H9 (cell line): Measurements from ENCODE around the gene PTPRJ. TPM values are rescaled to one million over a fixed set of nuclear protein-coding genes. Genes with fewer than 3 reads are reported as not detected.

Experiments used
- DNase-seq: peaks from one replicate; pipeline ENCODE4 v3.0.0-alpha.2; 2017
- H2AFZ ChIP-seq: one replicate; pipeline ENCODE4 v1.6.1; 2013; ENCODE audit warnings: mild to moderate bottlenecking, low read length, control low read depth, moderate library complexity
- H2AK5ac ChIP-seq: 2 replicates; pipeline ENCODE4 v1.6.1; 2013; ENCODE audit warnings: low read length, control low read depth, mixed read lengths; ENCODE audit not compliant: insufficient read length
- H2BK120ac ChIP-seq: one replicate; pipeline ENCODE4 v1.6.1; 2013; ENCODE audit warnings: low read depth, mild to moderate bottlenecking, low read length, control low read depth, inconsistent platforms; ENCODE audit not compliant: poor library complexity, severe bottlenecking
- H2BK12ac ChIP-seq: 2 replicates; pipeline ENCODE4 v1.6.1; 2013; ENCODE audit warnings: low read length, control low read depth, mixed read lengths, low read depth; ENCODE audit not compliant: insufficient read length
- H2BK15ac ChIP-seq: 2 replicates; pipeline ENCODE4 v1.6.1; 2013; ENCODE audit warnings: low read depth, low read length, control low read depth
- H2BK20ac ChIP-seq: one replicate; pipeline ENCODE4 v1.6.1; 2013; ENCODE audit warnings: low read depth, mild to moderate bottlenecking, low read length, control low read depth, inconsistent platforms; ENCODE audit not compliant: poor library complexity, severe bottlenecking
- H2BK5ac ChIP-seq: 2 replicates; pipeline ENCODE4 v1.6.1; 2013; ENCODE audit warnings: low read length, control low read depth, mixed read lengths; ENCODE audit not compliant: insufficient read length
- H3K14ac ChIP-seq: 2 replicates; pipeline ENCODE4 v1.6.1; 2013; ENCODE audit warnings: low read length, control low read depth; ENCODE audit not compliant: insufficient read depth
- H3K18ac ChIP-seq: 2 replicates; pipeline ENCODE4 v1.6.1; 2013; ENCODE audit warnings: low read depth, mild to moderate bottlenecking, mixed read lengths, low read length, control low read depth; ENCODE audit not compliant: insufficient read length
- H3K23ac ChIP-seq: 2 replicates; pipeline ENCODE4 v1.6.1; 2013; ENCODE audit warnings: low read length, control low read depth, mixed read lengths, low read depth; ENCODE audit not compliant: insufficient read length
- H3K23me2 ChIP-seq: 2 replicates; pipeline ENCODE4 v1.6.1; 2013; ENCODE audit warnings: low read depth, mild to moderate bottlenecking, mixed read lengths, low read length, control low read depth; ENCODE audit not compliant: insufficient read length, poor library complexity, severe bottlenecking
- H3K27ac ChIP-seq: 2 replicates; pipeline ENCODE4 v1.5.1; 2013; ENCODE audit warnings: low read length, control low read depth, mixed read lengths, low read depth; ENCODE audit not compliant: insufficient read length
- H3K27me3 ChIP-seq: 2 replicates; pipeline ENCODE4 v1.6.1; 2013; ENCODE audit warnings: low read length, control low read depth, inconsistent platforms; ENCODE audit not compliant: insufficient read depth
- H3K4ac ChIP-seq: 2 replicates; pipeline ENCODE4 v1.6.1; 2013; ENCODE audit warnings: low read depth, mild to moderate bottlenecking, control low read depth, inconsistent platforms, low read length, moderate library complexity
- H3K4me1 ChIP-seq: 2 replicates; pipeline ENCODE4 v1.6.1; 2013; ENCODE audit warnings: low read length, control low read depth, inconsistent platforms; ENCODE audit not compliant: insufficient read depth
- H3K4me2 ChIP-seq: 2 replicates; pipeline ENCODE4 v1.6.1; 2013; ENCODE audit warnings: low read length, control low read depth, mixed read lengths; ENCODE audit not compliant: insufficient read length, insufficient read depth
- H3K56ac ChIP-seq: 2 replicates; pipeline ENCODE4 v1.6.1; 2013; ENCODE audit warnings: low read depth, mild to moderate bottlenecking, mixed read lengths, low read length, control low read depth; ENCODE audit not compliant: insufficient read length
- H3K79me1 ChIP-seq: 2 replicates; pipeline ENCODE4 v1.6.1; 2013; ENCODE audit warnings: low read depth, mild to moderate bottlenecking, moderate library complexity, low read length, control low read depth, inconsistent platforms; ENCODE audit not compliant: insufficient read depth, poor library complexity, severe bottlenecking
- H3K79me2 ChIP-seq: 2 replicates; pipeline ENCODE4 v1.6.1; 2013; ENCODE audit warnings: low read length, control low read depth, inconsistent platforms; ENCODE audit not compliant: insufficient read depth
- H3K9ac ChIP-seq: 2 replicates; pipeline ENCODE4 v1.6.1; 2013; ENCODE audit warnings: low read length, control low read depth, mixed read lengths; ENCODE audit not compliant: insufficient read length; ENCODE audit errors: extremely low read depth
- H3K9me3 ChIP-seq: one replicate; pipeline ENCODE4 v1.6.1; 2013; ENCODE audit warnings: low read depth, low read length, inconsistent platforms; ENCODE audit not compliant: control insufficient read depth
- H3T11ph ChIP-seq: one replicate; pipeline ENCODE4 v1.6.1; 2013; ENCODE audit warnings: mild to moderate bottlenecking, low read length, control low read depth, inconsistent platforms
- H4K20me1 ChIP-seq: one replicate; pipeline ENCODE4 v1.6.1; 2013; ENCODE audit not compliant: control insufficient read depth, insufficient read length, insufficient read depth
- H4K5ac ChIP-seq: 2 replicates; pipeline ENCODE4 v1.6.1; 2013; ENCODE audit warnings: low read depth, mild to moderate bottlenecking, mixed read lengths, low read length, control low read depth; ENCODE audit not compliant: insufficient read length
- H4K8ac ChIP-seq: replicated peaks from 2 replicates; pipeline ENCODE4 v1.6.1; 2013; ENCODE audit warnings: low read length, control low read depth, mixed read lengths, low read depth; ENCODE audit not compliant: insufficient read length
- H4K91ac ChIP-seq: 2 replicates; pipeline ENCODE4 v1.6.1; 2013; ENCODE audit warnings: low read depth, mild to moderate bottlenecking, moderate library complexity, mixed read lengths, low read length, control low read depth; ENCODE audit not compliant: insufficient read length
- H3K27ac Mint-ChIP-seq, 3 experiments: 2 replicates in 2 of 3; 3 replicates in 1 of 3; pipeline ENCODE4 v1.8.0; 2020 to 2021; ENCODE audit warnings: mixed read lengths in 3 of 3, mild to moderate bottlenecking in 1 of 3, moderate library complexity in 1 of 3
- H3K27me3 Mint-ChIP-seq: 2 replicates; pipeline ENCODE4 v1.8.0; 2021; ENCODE audit warnings: low read depth, mild to moderate bottlenecking, moderate library complexity, mixed read lengths
- H3K36me3 Mint-ChIP-seq, 3 experiments: 2 replicates in 2 of 3; 3 replicates in 1 of 3; pipeline ENCODE4 v1.8.0; 2020 to 2021; ENCODE audit warnings: low read depth in 3 of 3, mixed read lengths in 3 of 3; ENCODE audit not compliant: insufficient read depth in 1 of 3
- H3K4me1 Mint-ChIP-seq, 2 experiments: 2 replicates each; pipeline ENCODE4 v1.8.0; 2020; ENCODE audit warnings: mixed read lengths in 2 of 2
- H3K4me3 Mint-ChIP-seq, 2 experiments: 2 replicates in 1 of 2; 3 replicates in 1 of 2; pipeline ENCODE4 v1.8.0; 2020 to 2021; ENCODE audit warnings: mild to moderate bottlenecking in 2 of 2, mixed read lengths in 2 of 2, moderate library complexity in 1 of 2
- H3K9me3 Mint-ChIP-seq, 2 experiments: 2 replicates in 1 of 2; 3 replicates in 1 of 2; pipeline ENCODE4 v1.8.0; 2020; ENCODE audit warnings: mild to moderate bottlenecking in 2 of 2, mixed read lengths in 2 of 2, moderate library complexity in 1 of 2
- CTCF ChIP-seq: fragments of 200-600 bp; sonication (generic); conservative IDR thresholded peaks from 3 replicates; pipeline ENCODE4 v1.8.0; 2021; ENCODE audit warnings: antibody characterized with exemption, mild to moderate bottlenecking
- WGBS: extraction: QIAGEN DNeasy Blood & Tissue Kit; methylation state at CpG from one replicate; pipeline ENCODE4 v1.1.7; 2013; ENCODE audit warnings: missing lambda C conversion rate, low lambda C conversion rate, mixed read lengths; ENCODE audit not compliant: insufficient read length; ENCODE audit errors: extremely low coverage; 5-methylcytosine and 5-hydroxymethylcytosine counted together
- total RNA-seq: library from RNA; stranded (reverse); gene quantifications from 2 replicates; pipeline ENCODE4 v1.2.1, GENCODE V29; 2021

PTPRJ gene
- total RNA-seq, 1 experiment from 2014 or later, result 10.6 TPM

DNA sequence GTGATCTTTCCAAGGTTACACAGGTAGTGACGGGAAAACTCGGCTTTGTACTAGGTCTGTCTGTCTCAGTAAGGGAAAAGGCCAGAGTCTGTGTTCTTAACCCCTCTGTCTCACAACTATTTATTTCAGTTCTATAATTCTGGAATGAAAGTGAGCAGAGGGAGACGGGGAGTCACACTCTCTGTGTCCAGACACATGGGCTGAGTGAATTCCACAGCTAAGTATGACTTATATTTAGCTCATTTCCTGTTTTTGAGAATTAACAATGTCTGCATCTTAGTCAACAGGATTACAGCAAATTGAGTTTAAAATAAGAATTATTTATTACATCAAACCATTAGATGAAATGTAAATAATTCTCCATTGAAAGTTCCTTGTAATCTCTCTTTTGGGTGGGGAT, 173.8 kb downstream of the PTPRJ start:
- DNase-seq, result no peak
- WGBS, result no CpG with 5 or more reads among the region's 3 CpGs
- H3K18ac ChIP-seq, result no peak overlapping the region
- H3K9ac ChIP-seq, result no peak overlapping the region
- H4K20me1 ChIP-seq, result no peaks in the 10 kb centered on the region
- H3K27me3 ChIP-seq, result no peaks in the 10 kb centered on the region
- H2BK5ac ChIP-seq, result no peak overlapping the region
- no peak overlapping the region for H3K27ac ChIP-seq
- Mint-ChIP-seq H3K27me3 (no peaks in the 10 kb centered on the region), H3K4me3 (no peak overlapping the region), H3K9me3 (peaks cover 6 to 9% of the 10 kb centered on the region in 2 experiments; a peak in 4 of 5 replicates), H3K36me3 (peaks cover 26 to 32% (median 31%) of the 10 kb centered on the region in 3 experiments), H3K4me1 (no peaks in the 10 kb centered on the region), H3K27ac (no peak overlapping the region)
- TF ChIP-seq CTCF, result no peak
- no peaks in the 10 kb centered on the region for H3K4me1 ChIP-seq
- no peak overlapping the region for H4K8ac ChIP-seq
- H2AFZ ChIP-seq, result no peak overlapping the region
- H3K23me2 ChIP-seq, result no peaks in the 10 kb centered on the region
- no peak overlapping the region for H3K4me2 ChIP-seq
- H2BK120ac ChIP-seq, result no peak overlapping the region
- no peak overlapping the region for H4K91ac ChIP-seq
- peaks cover 7% of the 10 kb centered on the region for H3K9me3 ChIP-seq
- no peaks in the 10 kb centered on the region for H3K79me2 ChIP-seq
- H3K4ac ChIP-seq, result no peak overlapping the region
- no peak overlapping the region for H2BK15ac ChIP-seq
- H2AK5ac ChIP-seq, result no peak overlapping the region
- H2BK12ac ChIP-seq, result no peak overlapping the region
- H2BK20ac ChIP-seq, result no peak overlapping the region
- H3K23ac ChIP-seq, result no peak overlapping the region
- H4K5ac ChIP-seq, result no peak overlapping the region
- H3K56ac ChIP-seq, result no peak overlapping the region
- no peaks in the 10 kb centered on the region for H3K79me1 ChIP-seq
- no peak overlapping the region for H3K14ac ChIP-seq
- H3T11ph ChIP-seq, result no peak overlapping the region
